Stomach (tissue), 4 donors: ENCODE measurements around the gene CACNA1E.

Experiments used
- EP300 ChIP-seq: sonication (generic); formaldehyde crosslinking; IDR thresholded peaks from one replicate; pipeline ENCODE4 v1.6.1; 2017; ENCODE audit warnings: antibody characterized with exemption
- POLR2A ChIP-seq, 4 donors: fragments of 450-650 bp; IDR thresholded peaks; one replicate each; pipeline ENCODE4 v1.6.1; 2016; ENCODE audit warnings: antibody characterized with exemption in 4 of 4, control low read depth in 2 of 4, mild to moderate bottlenecking in 1 of 4, moderate library complexity in 1 of 4
- TF ChIP-seq, protein P1 (sequence below), 7 experiments: fragments of 450-650 bp in 4 of 7; fragments of 200-600 bp in 3 of 7; sonication (generic) in 3 of 7; IDR thresholded peaks; one replicate each; pipeline ENCODE4 v1.5.1; 2016 to 2019; ENCODE audit warnings: antibody characterized with exemption in 7 of 7, control low read depth in 2 of 7, mild to moderate bottlenecking in 1 of 7

DNA sequence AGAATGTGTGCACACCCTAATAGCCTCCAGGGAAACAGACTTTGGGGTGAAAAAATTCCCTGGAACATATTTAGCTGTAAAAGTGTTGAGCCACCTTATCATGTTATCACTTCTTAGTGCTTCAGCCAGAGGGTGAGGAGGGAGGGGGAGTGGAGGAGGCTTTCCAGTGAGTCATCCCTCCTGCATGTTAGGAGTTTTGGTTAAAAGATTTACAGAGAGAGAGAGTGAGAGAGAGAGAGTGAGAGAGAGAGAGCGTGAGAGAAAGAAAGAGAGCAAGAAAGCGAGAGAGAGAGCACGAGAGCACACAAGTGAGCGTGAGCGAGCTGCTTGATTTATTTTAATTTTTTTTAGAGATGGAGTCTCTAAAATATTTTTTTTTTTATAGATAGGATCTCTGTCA is 13.5 kb upstream of the CACNA1E start:
- TF ChIP-seq, protein P1, sequence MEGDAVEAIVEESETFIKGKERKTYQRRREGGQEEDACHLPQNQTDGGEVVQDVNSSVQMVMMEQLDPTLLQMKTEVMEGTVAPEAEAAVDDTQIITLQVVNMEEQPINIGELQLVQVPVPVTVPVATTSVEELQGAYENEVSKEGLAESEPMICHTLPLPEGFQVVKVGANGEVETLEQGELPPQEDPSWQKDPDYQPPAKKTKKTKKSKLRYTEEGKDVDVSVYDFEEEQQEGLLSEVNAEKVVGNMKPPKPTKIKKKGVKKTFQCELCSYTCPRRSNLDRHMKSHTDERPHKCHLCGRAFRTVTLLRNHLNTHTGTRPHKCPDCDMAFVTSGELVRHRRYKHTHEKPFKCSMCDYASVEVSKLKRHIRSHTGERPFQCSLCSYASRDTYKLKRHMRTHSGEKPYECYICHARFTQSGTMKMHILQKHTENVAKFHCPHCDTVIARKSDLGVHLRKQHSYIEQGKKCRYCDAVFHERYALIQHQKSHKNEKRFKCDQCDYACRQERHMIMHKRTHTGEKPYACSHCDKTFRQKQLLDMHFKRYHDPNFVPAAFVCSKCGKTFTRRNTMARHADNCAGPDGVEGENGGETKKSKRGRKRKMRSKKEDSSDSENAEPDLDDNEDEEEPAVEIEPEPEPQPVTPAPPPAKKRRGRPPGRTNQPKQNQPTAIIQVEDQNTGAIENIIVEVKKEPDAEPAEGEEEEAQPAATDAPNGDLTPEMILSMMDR (IDR thresholded peaks at IDR 0.05): no peak
- no peak for TF ChIP-seq POLR2A (IDR thresholded peaks at IDR 0.05)
- TF ChIP-seq EP300: no peak
